Neural progenitor cell (in vitro differentiated cells): ENCODE data around the gene MYO16.

Experiments used
- EZH2phosphoT487 ChIP-seq: fragments of 200-600 bp; sonication (generic); IDR thresholded peaks from 2 replicates; pipeline ENCODE4 v1.6.1; 2017; ENCODE audit warnings: antibody characterized with exemption
- TF ChIP-seq, protein P1 (sequence below): fragments of 200-600 bp; sonication (generic); IDR thresholded peaks from 2 replicates; pipeline ENCODE4 v1.5.1; 2017; ENCODE audit warnings: antibody characterized with exemption, mild to moderate bottlenecking

- TF ChIP-seq, protein P1, sequence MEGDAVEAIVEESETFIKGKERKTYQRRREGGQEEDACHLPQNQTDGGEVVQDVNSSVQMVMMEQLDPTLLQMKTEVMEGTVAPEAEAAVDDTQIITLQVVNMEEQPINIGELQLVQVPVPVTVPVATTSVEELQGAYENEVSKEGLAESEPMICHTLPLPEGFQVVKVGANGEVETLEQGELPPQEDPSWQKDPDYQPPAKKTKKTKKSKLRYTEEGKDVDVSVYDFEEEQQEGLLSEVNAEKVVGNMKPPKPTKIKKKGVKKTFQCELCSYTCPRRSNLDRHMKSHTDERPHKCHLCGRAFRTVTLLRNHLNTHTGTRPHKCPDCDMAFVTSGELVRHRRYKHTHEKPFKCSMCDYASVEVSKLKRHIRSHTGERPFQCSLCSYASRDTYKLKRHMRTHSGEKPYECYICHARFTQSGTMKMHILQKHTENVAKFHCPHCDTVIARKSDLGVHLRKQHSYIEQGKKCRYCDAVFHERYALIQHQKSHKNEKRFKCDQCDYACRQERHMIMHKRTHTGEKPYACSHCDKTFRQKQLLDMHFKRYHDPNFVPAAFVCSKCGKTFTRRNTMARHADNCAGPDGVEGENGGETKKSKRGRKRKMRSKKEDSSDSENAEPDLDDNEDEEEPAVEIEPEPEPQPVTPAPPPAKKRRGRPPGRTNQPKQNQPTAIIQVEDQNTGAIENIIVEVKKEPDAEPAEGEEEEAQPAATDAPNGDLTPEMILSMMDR, result no peak
- TF ChIP-seq EZH2phosphoT487, result no peak
Observed at GRCh38 chr13:108917581-108917980, 288.2 kb downstream of the MYO16 start.
